RWPE1 (cell line): Measurements from ENCODE around the gene SLC7A14.

Source experiments
- CTCF ChIA-PET: fragments of 350-600 bp; sonication (Branson Sonifier 250); formaldehyde crosslinking; extraction: SDS; loops from one replicate; lab custom pipeline; 2021; lab: Yijun Ruan, JAX
- POLR2A ChIA-PET: fragments of 400-600 bp; formaldehyde crosslinking; extraction: SDS; loops from one replicate; lab custom pipeline; 2020; ENCODE audit warnings: antibody characterized with exemption; ENCODE audit not compliant: low non-redundant PET; lab: Yijun Ruan, JAX
- DNase-seq: peaks from one replicate; pipeline ENCODE4 v3.0.0; 2012; ENCODE audit warnings: low spot score
- H3K27ac ChIP-seq: fragments of 450-650 bp; 2 replicates; pipeline ENCODE4 v1.5.1; 2017
- TF ChIP-seq, protein P1 (sequence below): fragments of 450-650 bp; conservative IDR thresholded peaks from 2 replicates; pipeline ENCODE4 v1.5.1; 2017; ENCODE audit warnings: low read depth, mild to moderate bottlenecking

SLC7A14 gene

DNA sequence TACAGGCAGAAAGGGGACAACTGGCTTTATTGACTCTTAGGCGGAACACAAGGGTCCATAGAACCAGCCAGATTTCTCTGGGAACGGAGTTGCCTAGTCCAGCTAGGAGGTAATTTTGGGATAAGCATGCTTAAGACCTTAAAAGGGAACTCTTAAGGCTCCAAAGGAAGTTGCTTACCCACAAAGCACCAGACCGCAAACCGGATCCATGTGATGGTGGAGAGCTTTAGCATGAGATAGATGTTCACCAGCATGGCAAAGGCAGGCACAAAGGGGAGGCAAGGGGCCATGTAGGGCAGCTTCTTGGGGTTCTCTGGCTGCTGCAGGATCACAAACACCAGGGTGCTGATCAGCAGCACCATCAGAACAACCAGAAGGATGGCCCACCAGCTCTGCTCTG lies 105.8 kb downstream of the SLC7A14 start:
- TF ChIP-seq, protein P1, sequence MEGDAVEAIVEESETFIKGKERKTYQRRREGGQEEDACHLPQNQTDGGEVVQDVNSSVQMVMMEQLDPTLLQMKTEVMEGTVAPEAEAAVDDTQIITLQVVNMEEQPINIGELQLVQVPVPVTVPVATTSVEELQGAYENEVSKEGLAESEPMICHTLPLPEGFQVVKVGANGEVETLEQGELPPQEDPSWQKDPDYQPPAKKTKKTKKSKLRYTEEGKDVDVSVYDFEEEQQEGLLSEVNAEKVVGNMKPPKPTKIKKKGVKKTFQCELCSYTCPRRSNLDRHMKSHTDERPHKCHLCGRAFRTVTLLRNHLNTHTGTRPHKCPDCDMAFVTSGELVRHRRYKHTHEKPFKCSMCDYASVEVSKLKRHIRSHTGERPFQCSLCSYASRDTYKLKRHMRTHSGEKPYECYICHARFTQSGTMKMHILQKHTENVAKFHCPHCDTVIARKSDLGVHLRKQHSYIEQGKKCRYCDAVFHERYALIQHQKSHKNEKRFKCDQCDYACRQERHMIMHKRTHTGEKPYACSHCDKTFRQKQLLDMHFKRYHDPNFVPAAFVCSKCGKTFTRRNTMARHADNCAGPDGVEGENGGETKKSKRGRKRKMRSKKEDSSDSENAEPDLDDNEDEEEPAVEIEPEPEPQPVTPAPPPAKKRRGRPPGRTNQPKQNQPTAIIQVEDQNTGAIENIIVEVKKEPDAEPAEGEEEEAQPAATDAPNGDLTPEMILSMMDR, result no peak
- no peak overlapping the region for H3K27ac ChIP-seq
- POLR2A ChIA-PET, result no interaction called here
- DNase-seq, result no peak
- CTCF ChIA-PET, result no interaction called here

DNA sequence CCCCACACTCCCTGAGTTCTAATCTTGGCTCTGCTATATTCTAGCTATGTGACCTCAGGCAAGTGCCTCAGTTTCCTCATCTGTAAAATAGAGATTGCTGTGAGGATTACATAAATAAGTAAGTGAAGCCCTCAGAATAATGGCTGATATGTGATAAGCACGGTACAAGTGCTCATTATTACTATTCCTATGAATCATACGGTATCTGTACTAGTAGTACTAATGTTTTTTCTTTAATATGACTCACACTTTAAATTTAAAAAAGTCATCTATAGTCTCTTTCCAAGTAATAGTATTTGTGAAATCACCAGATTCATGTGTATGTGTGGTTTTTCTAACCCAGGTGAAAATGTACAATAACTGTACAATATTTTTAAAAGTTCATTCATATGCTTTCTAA lies 108.5 kb downstream of the SLC7A14 start:
- ChIA-PET CTCF (no interaction called here), POLR2A (no interaction called here)
- no peak for DNase-seq
- TF ChIP-seq, protein P1, result no peak
- H3K27ac ChIP-seq, result no peak overlapping the region

DNA sequence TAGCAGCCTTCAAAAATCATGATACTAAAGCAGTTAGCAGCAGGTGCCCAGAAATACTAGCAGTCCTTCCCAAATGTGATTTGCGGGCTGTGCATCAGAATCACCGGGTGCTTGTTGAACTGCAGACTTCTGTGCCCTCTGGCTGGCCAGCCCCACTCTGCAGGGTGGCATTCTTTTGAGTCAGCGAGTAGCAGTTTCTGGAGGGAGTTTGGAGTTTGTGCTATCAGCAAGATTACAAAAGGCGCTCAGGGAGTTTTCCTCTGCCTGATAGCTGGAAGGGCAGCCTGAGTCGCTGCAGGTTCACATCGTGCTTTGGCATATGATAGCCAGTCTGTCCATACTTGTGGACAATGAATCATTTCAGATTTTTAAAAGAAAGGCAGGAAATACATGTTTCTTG lies 109.6 kb downstream of the SLC7A14 start:
- DNase-seq, result no peak
- no peak overlapping the region for H3K27ac ChIP-seq
- TF ChIP-seq, protein P1, result no peak
- ChIA-PET CTCF (interaction anchor here (0.5 kb wide), 1 partner anchor 77 kb away, joined by 3 read pairs; no protein-coding TSS in a partner anchor), POLR2A (no interaction called here)

DNA sequence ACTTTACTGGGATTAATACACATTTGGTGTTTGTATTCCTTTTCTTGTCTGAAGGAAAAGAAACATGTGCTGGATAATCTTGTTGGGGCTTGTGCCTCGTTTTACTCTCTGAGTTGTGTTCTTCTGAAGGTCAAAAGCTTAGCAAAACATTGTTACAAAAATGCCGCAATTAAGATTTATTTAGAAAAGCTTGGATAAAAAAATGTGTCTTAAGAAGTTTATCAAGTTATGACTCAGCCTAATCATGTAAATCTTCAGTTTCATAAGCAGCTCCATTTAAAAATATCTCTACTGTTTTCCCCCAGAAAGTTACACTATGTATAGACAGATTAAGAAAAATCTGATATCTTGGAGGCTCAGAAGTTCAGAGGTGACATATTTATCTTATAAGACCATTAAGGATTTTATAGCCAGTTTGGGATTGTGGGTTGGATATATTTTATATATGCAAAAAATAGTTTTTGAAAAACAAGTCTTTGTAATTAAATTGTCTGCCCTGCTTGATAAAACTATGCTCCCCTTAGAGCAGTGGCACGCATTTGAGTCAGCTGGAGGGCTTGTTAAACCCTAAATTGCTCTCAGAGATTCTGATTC lies 110.7 kb downstream of the SLC7A14 start:
- DNase-seq, result no peak
- ChIA-PET CTCF (interaction anchor here (0.6 to 0.7 kb wide), 4 partner anchors 12 to 1239 kb away, joined by 3 to 4 read pairs (median 3); no protein-coding TSS in a partner anchor), POLR2A (no interaction called here)
- TF ChIP-seq, protein P1, result no peak
- H3K27ac ChIP-seq, result no peak overlapping the region

DNA sequence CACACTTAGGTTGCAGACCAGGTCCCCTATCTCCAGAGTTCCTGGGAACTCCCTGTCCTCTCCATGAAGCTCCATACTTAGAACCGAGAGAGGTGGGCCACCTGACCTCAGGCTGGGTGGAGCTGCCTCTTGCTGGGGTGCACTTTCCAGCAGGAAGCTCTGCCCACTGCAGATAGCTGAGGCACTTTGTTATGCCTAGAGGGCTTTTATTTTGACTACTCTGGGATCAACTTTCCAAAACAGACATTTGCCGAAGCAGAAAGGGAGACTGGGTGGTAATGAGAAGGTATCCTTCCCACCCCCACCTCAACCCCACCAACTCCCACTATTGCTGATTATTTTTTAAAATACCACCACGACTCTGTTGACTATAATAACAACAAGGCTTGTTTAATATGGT lies 112.5 kb downstream of the SLC7A14 start:
- no peak for DNase-seq
- no peak overlapping the region for H3K27ac ChIP-seq
- POLR2A ChIA-PET, result no interaction called here
- TF ChIP-seq, protein P1, result no peak
- CTCF ChIA-PET, result no interaction called here

DNA sequence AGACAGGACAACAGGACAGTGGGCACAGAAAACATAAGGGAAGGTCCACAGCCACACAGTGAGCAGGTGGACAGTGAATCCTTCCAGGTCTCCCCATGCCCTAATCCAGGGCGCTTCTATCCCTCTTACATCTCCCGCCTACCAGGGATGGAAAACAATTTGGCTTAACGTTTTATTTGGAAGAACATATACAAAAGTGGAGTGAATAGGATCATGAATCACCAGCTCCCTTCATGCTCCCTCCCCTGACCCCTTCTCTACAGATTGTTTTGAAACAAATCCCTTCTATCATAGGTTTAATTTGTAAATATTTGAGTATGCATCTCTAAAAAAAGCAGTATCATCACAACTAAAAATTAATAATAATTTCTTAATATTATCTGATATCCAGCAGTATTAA lies 114.7 kb downstream of the SLC7A14 start:
- no peak for DNase-seq
- H3K27ac ChIP-seq, result no peak overlapping the region
- ChIA-PET CTCF (interaction anchor here (0.7 to 0.8 kb wide), 2 partner anchors 60 to 70 kb away, joined by 3 to 6 read pairs; no protein-coding TSS in a partner anchor), POLR2A (no interaction called here)
- TF ChIP-seq, protein P1, result no peak
